OCI-LY1 (cell line): ENCODE measurements around the gene VAV2.

Experiments
- EZH2 ChIP-seq: fragments of 200-600 bp; sonication (generic), shearing (Covaris generic); IDR thresholded peaks from 2 replicates; pipeline ENCODE4 v1.8.0; 2017; ENCODE audit warnings: borderline replicate concordance, mixed run types, mild to moderate bottlenecking, antibody characterized with exemption, low read length, moderate library complexity, mixed read lengths
- TF ChIP-seq, protein P1 (sequence below): fragments of 200-600 bp; sonication (generic), shearing (Covaris generic); IDR thresholded peaks from 2 replicates; pipeline ENCODE4 v1.5.1; 2017; ENCODE audit warnings: mild to moderate bottlenecking, antibody characterized with exemption, low read length, moderate library complexity, mixed read lengths

DNA sequence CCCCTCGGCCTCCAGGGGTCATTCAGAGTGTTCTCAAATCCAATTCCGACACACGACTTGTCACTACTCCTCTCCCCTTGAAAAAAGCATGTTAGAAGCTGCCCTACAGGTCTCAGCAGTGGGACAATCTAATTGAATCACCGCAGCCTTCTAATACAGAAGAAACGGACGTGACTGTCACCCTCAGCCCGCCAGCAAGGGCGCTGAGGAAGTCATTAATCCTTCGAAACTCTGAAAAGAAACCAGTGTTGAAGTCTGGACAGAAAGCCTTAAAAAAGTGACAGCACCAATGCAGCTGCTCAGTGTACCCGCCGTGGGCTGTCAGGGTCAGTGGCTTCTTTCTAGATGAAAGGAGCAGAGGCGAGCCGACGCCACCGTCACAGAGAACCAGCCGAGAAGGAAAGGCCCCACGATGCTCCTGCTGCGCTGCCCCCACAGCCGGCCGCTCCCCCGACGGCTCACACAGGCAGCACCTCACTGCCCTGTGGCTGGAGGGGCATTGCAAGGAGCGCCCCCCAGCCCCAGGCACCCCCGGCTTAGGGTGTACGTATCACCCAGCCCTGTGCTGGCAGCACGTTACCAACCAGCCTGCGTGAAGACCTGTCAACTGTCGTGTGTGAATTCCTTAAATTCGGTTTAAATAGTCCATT is 38.8 kb upstream of the VAV2 start:
- TF ChIP-seq, protein P1, sequence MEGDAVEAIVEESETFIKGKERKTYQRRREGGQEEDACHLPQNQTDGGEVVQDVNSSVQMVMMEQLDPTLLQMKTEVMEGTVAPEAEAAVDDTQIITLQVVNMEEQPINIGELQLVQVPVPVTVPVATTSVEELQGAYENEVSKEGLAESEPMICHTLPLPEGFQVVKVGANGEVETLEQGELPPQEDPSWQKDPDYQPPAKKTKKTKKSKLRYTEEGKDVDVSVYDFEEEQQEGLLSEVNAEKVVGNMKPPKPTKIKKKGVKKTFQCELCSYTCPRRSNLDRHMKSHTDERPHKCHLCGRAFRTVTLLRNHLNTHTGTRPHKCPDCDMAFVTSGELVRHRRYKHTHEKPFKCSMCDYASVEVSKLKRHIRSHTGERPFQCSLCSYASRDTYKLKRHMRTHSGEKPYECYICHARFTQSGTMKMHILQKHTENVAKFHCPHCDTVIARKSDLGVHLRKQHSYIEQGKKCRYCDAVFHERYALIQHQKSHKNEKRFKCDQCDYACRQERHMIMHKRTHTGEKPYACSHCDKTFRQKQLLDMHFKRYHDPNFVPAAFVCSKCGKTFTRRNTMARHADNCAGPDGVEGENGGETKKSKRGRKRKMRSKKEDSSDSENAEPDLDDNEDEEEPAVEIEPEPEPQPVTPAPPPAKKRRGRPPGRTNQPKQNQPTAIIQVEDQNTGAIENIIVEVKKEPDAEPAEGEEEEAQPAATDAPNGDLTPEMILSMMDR: no peak
- TF ChIP-seq EZH2: no peak
